ENCODE data around the gene DLG2. TPM values are rescaled to one million over a fixed set of nuclear protein-coding genes. Genes with fewer than 3 reads are reported as not detected.

The DLG2 gene
- total and polyA plus RNA-seq, 9 of the 15 experiments (the other 6 are each of a cell fraction or from before 2014, with no cell fraction given): 0.52 to 1.6 (median 0.95) TPM

GRCh38 chr11:83791557-83791956 lies 1835.6 kb downstream of the DLG2 start:
- H3K36me3 ChIP-seq (ENCODE audit: control insufficient read depth, insufficient read depth, low read length): no peaks in the 10 kb centered on the region
- no peaks in the 10 kb centered on the region for H3K4me1 ChIP-seq (replicated peaks in 1 of 2; ENCODE audit: control insufficient read depth in 2 of 2, insufficient read depth in 2 of 2, low read length in 2 of 2)
- no peaks in the 10 kb centered on the region for H3K79me2 ChIP-seq (ENCODE audit: control insufficient read depth, insufficient read depth, low read length)
- peaks cover 0 to 7% of the 10 kb centered on the region in 2 experiments; a peak in 2 of 5 replicates for H3K27me3 ChIP-seq (ENCODE audit: control insufficient read depth in 2 of 2, insufficient read depth in 2 of 2, low read length in 2 of 2)
- H3K9me1 ChIP-seq (ENCODE audit: control insufficient read depth, insufficient read depth, low read length): no peaks in the 10 kb centered on the region
- H3K9me3 ChIP-seq (replicated peaks; ENCODE audit: control insufficient read depth, insufficient read depth, low read depth, low read length): no peaks in the 10 kb centered on the region
- no peak overlapping the region for H2AFZ ChIP-seq (ENCODE audit: low read depth, low read length)
- DNase-seq (ENCODE audit: extremely low read depth in 1 of 4, low spot score in 3 of 4) (no peak), ATAC-seq (no peak), FAIRE-seq (no peak)
- H4K20me1 ChIP-seq (replicated peaks; ENCODE audit: control insufficient read depth, insufficient read depth, low read length): no peaks in the 10 kb centered on the region
- H3K27ac ChIP-seq (ENCODE audit: extremely low read depth, low read depth, low read length): no peak overlapping the region
- no peak overlapping the region for H3K9ac ChIP-seq (ENCODE audit: insufficient read depth in 1 of 2, low read depth in 2 of 2, low read length in 2 of 2)
- WGBS (ENCODE audit: insufficient coverage, low coverage, missing lambda C conversion rate): under 1% methylated on average over 17 of the region's 17 CpGs
- POLR2A ChIA-PET: no interaction called here
- H3K4me3 ChIP-seq: no peak overlapping the region
- CTCF ChIA-PET (ENCODE audit: low intra/inter-chr PET ratio): interaction anchor here (0.7 kb wide), 1 partner anchor 28 kb away, joined by 3 read pairs; no protein-coding TSS in a partner anchor
- no peak overlapping the region for H3K4me2 ChIP-seq (ENCODE audit: insufficient read depth, low read length)
- BruUV-seq (replicated peaks): no TSS peak
- intact Hi-C loops (cut with micrococcal nuclease) (no loop called here), in situ Hi-C loops (cut with MboI) (no loop called here)
- TF ChIP-seq CEBPB (tag; IDR thresholded peaks at IDR 0.05) (no peak), TARDBP (IDR thresholded peaks at IDR 0.05) (no peak), HDGF (IDR thresholded peaks at IDR 0.05) (no peak), TRIM25 (IDR thresholded peaks at IDR 0.05; ENCODE audit: borderline replicate concordance) (no peak), MCM5 (IDR thresholded peaks at IDR 0.05; ENCODE audit: low read depth) (no peak), CBFA2T2 (conservative IDR thresholded peaks at IDR 0.05) (no peak), BACH1 (tag; IDR thresholded peaks at IDR 0.05) (no peak), ATF3 (IDR thresholded peaks at IDR 0.05) (no peak), ATF3 (CRISPR knock-in tag; conservative IDR thresholded peaks at IDR 0.05) (no peak), FOS (IDR thresholded peaks at IDR 0.05; ENCODE audit: extremely low read depth, insufficient read length) (no peak), ZBTB8A (IDR thresholded peaks at IDR 0.05; ENCODE audit: partially characterized antibody) (no peak)
- TF ChIP-seq, protein P1, sequence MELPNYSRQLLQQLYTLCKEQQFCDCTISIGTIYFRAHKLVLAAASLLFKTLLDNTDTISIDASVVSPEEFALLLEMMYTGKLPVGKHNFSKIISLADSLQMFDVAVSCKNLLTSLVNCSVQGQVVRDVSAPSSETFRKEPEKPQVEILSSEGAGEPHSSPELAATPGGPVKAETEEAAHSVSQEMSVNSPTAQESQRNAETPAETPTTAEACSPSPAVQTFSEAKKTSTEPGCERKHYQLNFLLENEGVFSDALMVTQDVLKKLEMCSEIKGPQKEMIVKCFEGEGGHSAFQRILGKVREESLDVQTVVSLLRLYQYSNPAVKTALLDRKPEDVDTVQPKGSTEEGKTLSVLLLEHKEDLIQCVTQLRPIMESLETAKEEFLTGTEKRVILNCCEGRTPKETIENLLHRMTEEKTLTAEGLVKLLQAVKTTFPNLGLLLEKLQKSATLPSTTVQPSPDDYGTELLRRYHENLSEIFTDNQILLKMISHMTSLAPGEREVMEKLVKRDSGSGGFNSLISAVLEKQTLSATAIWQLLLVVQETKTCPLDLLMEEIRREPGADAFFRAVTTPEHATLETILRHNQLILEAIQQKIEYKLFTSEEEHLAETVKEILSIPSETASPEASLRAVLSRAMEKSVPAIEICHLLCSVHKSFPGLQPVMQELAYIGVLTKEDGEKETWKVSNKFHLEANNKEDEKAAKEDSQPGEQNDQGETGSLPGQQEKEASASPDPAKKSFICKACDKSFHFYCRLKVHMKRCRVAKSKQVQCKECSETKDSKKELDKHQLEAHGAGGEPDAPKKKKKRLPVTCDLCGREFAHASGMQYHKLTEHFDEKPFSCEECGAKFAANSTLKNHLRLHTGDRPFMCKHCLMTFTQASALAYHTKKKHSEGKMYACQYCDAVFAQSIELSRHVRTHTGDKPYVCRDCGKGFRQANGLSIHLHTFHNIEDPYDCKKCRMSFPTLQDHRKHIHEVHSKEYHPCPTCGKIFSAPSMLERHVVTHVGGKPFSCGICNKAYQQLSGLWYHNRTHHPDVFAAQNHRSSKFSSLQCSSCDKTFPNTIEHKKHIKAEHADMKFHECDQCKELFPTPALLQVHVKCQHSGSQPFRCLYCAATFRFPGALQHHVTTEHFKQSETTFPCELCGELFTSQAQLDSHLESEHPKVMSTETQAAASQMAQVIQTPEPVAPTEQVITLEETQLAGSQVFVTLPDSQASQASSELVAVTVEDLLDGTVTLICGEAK (IDR thresholded peaks at IDR 0.05): no peak
- TF ChIP-seq, protein P1 (CRISPR knock-in tag; IDR thresholded peaks at IDR 0.05): no peak

Measured in K562 (cell line).